Measurements from ENCODE around the gene SIT1. TPM values are rescaled to one million over a fixed set of nuclear protein-coding genes. Genes with fewer than 3 reads are reported as not detected.
A peak's percentile ranks its signal among the peaks of the same experiment; 100 is the strongest.
"Not testable (repeated sequence)": the region's sequence is repeated elsewhere in the genome, so short reads cannot be mapped to it uniquely, and the experiment has no call there.

The SIT1 gene
- total RNA-seq, 1 donor from 2014 or later, result 0.44 TPM

- no peak for ATAC-seq
These were observed 15.0 kb downstream of the SIT1 start for GRCh38 chr9:35635730-35636129.

DNA sequence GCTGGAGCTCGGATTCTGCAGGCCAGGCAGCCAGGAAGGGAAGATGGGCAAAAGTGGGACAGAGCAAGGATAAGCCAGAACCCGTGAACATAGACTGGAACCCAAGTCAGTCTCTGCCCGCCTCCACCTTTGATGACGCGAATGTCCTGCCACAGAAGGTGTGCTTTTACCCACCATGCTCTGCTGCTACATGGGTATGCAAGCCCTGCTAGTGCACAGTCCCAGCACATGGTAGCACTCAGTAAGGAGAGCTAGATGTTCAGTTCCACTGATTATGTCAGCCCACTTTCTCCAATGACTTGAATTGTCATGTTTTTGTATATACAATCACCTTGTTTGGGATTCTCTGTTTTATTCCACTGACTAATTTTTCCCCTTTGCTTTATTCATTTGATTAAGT is 21.1 kb downstream of the SIT1 start:
- no peak for ATAC-seq

DNA sequence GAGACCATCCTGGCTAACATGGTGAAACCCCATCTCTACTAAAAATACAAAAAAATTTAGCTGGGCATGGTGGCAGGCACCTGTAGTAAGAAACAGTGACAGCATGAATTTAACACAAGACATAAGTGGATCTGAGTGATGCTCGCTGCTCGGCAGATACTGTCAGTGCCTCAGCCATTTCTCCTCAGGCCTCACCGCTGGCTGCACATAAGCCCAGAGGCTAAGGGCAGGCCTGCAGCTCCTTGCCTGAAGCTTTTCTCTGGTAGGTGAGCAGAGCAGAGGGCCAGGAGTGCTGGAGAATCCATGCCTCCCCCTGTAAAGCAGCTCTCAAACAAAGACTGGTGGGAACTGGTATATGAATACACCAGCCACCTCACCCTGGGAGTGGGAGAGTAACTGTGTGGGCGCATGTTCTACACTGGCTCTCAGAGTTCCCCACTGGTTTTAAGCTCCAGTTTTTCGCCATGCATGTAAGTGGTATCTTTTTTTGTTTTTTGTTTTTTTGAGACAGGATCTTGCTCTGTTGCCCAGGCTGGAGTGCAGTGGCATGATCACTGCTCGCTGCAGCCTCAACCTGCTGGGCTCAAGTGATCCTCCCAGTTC is 22.2 kb downstream of the SIT1 start:
- ATAC-seq, result no peak

DNA sequence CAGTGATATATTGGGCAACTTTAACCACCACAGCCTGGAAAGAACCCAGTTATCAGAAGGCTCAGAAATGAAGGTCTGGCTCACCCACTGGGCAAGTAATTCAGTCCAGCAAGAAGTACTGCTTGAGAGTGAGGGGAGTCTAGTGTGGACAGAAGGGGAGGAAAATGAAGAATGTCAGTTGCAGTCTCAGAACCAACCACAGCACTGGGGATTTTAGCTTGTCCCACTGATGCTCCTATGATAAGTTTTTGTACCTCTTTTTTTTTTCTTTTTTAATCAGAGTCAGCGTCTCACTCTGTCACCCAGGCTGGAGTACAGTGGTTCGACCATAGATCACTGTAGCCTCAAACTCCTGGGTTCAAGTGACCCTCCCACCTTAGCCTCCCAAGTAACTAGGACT is 23.2 kb downstream of the SIT1 start:
- ATAC-seq, result no peak

DNA sequence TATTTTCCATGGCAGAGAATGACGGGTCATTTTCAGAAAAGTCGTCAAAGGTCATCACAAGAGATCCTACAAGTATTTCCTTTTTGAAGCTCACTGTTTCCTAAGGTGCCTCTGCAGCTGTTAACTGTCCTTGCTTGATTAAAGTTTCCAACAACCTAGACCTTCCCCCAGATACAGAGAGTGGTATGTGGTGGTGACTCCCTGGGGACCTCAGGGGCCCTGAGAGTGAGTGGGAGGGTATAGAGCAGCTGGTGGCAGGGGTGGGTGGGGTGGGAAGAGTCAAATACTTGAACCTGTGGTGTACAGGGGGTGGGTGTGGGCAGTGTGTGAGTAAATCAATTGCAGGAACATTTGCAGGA is 31.0 kb downstream of the SIT1 start:
- ATAC-seq, result no peak

DNA sequence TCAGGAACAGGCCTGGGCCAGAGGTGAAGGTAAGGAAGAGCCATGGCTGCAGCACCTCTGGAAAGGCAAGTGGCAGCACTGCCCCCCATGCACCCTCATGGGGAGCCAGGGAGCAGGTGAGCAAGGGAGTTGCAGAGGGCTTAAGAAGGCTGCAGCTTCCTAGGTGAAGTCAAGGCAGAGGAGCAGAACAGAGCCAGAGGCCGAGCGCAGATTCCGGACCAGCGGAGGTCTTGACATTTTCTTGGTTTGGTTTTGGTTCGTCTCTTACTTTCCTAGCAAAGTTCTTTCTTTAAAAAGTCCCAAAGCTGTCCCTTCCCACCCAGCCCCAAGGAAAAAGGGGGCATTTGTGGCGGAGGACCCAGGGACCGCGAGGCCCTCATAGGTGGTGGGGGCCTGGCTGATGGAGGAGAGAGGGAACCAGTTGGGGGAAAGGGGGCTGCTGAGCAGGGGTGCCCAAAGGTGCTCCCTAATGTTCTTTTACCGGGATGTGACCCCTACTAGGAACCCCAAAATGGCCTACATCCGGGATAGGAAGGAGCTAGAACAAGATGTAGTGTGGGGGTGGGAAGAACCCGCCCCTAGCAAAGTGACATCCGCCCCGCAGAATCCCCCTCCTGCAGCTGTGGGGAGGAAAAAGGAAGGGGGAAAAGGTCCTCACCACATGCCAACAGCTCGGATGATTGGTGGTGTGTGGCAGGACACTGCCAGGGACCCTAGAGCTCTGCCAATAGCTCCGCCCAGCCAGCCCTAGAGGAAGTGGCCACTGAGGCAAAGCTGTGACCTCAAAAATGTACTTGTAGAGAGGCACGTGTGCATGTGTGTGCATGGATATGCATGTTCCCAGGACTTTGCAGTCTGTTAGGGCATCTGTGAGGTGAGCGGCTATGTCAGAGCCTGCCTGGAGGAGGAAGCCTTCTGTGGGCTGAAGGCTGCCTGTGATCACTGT is 31.6 kb downstream of the SIT1 start:
- ATAC-seq, result peak; percentile 40

DNA sequence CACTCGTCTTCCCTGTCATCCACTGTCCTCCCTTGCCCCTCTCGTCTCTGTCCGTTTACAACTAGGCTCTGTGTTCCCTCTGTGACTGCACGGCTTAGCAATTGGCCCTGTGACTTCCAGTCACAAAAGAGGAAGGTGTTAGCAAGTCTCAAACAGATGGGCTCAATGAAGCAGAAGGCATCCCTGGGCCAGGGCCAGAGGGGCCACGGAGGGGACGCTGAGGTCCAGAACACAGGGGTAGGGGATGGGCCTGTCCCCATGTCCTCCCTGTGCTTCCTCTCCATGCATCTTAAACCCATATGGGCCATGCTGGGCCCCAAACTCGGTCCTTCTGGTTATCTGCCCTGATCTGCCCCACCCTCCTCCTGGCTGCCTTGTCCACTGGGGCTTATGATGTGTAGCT is 32.4 kb downstream of the SIT1 start, which contains the start of gene CD72:
Gene CD72, minus strand, starts transcription at position 89 of the 403 bp plus-strand sequence. CDS start 110 bp downstream, outside the sequence.
- ATAC-seq, result peak; percentile 8

DNA sequence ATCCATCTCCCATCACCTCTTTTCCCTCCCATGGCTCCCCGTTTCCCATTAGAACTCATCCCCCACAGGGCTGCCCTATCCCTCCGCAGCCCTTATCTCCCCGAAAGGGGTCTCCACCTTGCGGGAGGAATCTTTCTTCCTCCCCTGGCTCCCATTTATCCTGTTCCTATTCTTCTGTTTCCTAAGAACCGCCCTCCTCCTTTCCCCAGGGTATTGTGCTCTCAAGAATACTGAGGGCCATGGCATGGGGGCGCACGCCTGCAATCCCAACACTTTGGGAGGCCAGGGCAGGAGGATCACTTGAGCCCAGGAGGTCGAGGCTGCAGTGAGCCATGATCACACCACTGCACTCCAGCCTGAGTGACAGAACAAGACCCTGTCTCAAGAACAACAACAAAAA is 33.2 kb downstream of the SIT1 start:
- ATAC-seq, result no peak

- ATAC-seq, result peak; percentile 55
These were observed 33.9 kb downstream of the SIT1 start for GRCh38 chr9:35616681-35617459.

DNA sequence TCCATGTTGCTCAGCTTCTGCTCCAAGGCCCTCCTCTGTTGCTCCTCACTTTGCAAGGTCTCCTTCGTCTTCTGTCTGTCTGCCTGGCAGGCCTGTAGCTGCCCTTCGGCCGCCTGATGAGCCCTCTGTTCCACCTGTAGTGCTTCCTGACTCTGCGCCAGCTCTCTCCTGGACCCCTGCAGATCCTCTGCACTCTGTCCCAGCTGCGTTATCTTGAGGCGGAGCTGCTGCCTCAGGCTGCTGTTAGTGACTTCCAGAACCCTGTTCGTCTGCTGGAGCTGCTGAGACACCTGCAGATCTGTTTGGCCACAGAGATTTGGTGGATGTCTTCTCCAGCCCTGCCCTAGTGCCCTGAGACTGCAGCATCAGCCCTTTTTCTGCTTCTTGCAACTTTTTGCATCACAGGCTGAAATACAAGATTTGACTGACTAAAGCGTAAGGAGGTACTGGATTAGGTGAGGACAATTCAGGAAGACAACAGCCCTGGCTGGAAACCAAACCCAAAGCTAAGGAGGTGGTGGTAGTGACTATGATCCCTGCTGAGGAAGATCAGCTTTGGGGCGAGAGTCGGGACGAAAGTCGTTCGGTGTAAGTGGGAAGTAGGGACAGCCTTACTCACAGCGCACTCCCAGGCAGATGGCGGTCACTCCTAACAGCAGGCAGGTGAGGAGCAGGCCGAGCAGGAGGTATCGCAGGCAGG is 34.6 kb downstream of the SIT1 start:
- no peak for ATAC-seq

GRCh38 chr9:35612843-35613242 is 37.9 kb downstream of the SIT1 start:
- no peak for ATAC-seq

DNA sequence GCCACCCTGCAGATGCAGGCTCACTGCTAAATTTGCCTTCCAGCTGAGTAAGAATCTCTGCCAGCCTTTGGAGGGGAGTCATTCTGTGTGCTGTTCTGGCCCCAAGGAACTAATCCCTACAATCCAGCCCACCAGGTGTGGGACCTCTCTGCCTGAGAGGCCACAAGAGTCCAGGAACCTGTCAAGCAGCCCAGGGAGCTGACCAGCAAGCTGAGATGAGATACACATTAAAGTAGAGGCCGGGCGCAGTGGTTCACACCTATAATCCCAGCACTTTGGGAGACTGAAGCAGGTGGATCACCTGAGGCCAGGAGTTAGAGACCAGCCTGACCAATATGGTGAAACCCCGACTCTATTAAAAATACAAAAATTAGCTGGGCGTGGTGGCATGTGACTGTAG is 38.7 kb downstream of the SIT1 start:
- ATAC-seq, result not testable (repeated sequence)

DNA sequence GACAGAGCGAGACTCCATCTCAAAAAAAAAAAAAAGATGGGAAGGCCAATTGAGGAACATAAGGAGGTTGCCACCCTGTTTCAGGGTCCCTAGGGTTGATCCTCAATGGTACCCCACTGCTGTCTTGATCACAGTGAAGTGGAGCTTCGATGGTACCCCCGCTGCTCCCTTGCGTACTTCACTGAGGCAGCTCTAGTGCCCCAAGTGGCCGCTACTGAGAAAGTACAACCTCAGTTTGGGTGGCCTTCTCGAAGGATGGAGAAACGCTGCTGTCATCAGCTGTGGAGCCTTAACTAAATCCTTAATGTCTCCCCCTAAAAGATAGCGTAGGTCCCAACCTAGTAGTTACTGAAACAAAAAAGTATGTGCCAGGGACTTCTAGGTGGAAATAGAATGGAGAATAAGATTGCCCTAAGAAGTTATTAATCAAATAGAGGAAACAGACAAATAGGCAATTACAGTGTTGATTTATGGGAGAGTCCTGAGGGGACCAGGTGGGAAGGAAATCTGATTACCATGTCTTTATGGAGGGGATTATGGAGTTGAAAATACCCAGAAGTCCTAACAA is 39.4 kb downstream of the SIT1 start:
- ATAC-seq, result peak; percentile 27

DNA sequence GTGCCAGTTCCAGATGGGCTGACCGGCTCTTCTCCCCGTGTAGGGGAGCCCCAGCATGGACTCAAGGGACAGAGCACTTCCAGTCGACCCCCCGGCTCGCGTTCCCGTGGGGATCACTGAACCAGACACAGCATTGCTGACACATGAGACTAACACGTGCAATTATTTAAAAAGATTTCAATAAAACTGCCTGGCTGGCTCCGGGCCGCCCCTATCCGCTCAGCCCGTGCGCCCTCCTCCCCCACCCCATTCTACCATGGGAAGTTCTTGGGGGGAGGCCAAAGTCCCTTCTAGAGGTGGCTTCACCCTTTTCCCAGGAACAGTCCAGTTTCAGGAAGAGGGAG is 40.9 kb downstream of the SIT1 start:
- no peak for ATAC-seq

DNA sequence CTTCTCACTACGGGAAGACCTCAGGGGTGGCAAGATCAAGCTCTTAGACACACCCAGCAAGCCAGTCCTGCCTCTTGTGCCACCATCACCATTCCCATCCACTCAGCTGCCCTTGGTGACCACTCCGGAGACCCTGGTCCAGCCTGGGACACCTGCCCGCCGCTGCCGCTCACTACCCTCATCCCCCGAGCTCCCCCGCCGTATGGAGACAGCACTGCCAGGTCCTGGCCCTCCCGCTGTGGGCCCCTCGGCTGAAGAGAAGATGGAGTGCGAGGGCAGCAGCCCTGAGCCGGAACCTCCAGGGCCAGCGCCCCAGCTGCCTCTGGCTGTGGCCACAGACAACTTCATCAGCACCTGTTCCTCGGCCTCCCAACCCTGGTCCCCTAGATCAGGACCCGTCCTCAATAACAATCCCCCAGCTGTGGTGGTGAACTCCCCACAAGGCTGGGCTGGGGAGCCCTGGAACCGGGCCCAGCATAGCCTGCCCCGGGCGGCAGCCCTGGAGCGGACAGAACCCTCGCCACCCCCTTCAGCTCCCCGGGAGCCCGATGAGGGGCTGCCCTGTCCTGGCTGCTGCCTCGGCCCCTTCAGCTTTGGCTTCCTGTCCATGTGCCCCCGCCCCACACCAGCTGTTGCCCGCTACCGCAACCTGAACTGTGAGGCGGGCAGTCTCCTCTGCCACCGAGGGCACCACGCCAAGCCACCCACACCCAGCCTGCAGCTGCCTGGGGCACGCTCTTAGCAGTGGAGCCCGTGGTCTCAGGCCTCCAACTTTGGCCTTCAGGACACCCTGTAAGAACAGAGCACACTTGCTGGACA is 41.5 kb downstream of the SIT1 start:
- no peak for ATAC-seq

- no peak for ATAC-seq
These were observed 42.5 kb downstream of the SIT1 start for GRCh38 chr9:35608221-35608620.

- ATAC-seq, result no peak
These were observed 44.0 kb downstream of the SIT1 start for GRCh38 chr9:35606726-35607125.

- no peak for ATAC-seq
These were observed 44.6 kb downstream of the SIT1 start for GRCh38 chr9:35606138-35606504.

DNA sequence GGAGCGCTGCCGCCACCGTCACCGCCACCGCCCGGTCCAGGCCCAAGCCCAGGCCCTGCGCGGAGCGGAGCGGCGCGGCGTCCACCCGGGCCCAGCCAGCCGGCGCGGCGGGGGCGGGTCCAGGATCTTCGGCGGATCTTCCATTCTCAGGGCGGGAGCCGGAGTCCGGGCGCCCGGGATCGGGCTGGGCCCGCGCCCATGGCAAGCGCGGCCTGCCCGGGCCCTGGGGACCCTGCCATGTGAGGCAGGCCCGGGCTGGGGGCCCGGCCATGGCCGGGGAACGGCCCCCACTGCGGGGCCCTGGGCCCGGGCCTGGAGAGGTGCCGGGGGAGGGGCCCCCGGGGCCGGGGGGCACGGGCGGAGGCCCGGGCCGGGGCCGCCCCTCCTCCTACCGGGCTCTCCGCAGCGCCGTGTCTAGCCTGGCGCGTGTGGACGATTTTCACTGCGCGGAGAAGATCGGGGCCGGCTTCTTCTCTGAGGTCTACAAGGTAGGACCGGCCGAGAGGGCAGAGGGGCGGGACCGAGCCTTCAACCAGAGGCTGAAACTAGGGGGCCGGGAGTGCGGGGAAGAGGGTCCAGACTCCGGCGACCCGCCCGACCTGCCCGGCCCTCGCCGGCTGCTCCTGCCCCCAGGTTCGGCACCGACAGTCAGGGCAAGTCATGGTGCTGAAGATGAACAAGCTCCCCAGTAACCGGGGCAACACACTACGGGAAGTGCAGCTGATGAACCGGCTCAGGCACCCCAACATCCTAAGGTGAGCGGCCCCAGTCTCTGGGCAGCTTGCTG is 45.2 kb downstream of the SIT1 start:
- ATAC-seq, result no peak

GRCh38 chr9:35604578-35605350 is 46.0 kb downstream of the SIT1 start, which contains the start of gene TESK1:
TESK1 (plus strand) TSS chr9:35605262; CDS start chr9:35605620, 358 bp downstream.
- peak; percentile 62 for ATAC-seq
